Glutamatergic neuron (in vitro differentiated cells): ENCODE data around the gene TMA7B. TPM values are rescaled to one million over a fixed set of nuclear protein-coding genes. Genes with fewer than 3 reads are reported as not detected.

ENCODE experiments used
- DNase-seq: peaks from one replicate; pipeline ENCODE4 v3.0.0; 2022
- H3K27ac Mint-ChIP-seq: one replicate; pipeline ENCODE4 v1.8.0; 2020; ENCODE audit warnings: mild to moderate bottlenecking, mixed read lengths, inconsistent platforms; ENCODE audit not compliant: unreplicated experiment
- H3K27me3 Mint-ChIP-seq: one replicate; pipeline ENCODE4 v1.8.0; 2020; ENCODE audit warnings: mild to moderate bottlenecking, moderate library complexity, mixed read lengths, inconsistent platforms; ENCODE audit not compliant: unreplicated experiment
- H3K36me3 Mint-ChIP-seq: one replicate; pipeline ENCODE4 v1.8.0; 2020; ENCODE audit warnings: mild to moderate bottlenecking, mixed read lengths, inconsistent platforms; ENCODE audit not compliant: unreplicated experiment
- H3K4me1 Mint-ChIP-seq: one replicate; pipeline ENCODE4 v1.8.0; 2020; ENCODE audit warnings: mild to moderate bottlenecking, low read depth, mixed read lengths, inconsistent platforms; ENCODE audit not compliant: unreplicated experiment
- H3K4me3 Mint-ChIP-seq: one replicate; pipeline ENCODE4 v1.8.0; 2020; ENCODE audit warnings: mild to moderate bottlenecking, mixed read lengths, inconsistent platforms; ENCODE audit not compliant: unreplicated experiment
- H3K9me3 Mint-ChIP-seq: one replicate; pipeline ENCODE4 v1.8.0; 2020; ENCODE audit warnings: mild to moderate bottlenecking, moderate library complexity, mixed read lengths, inconsistent platforms; ENCODE audit not compliant: unreplicated experiment
- CTCF ChIP-seq: fragments of 200-600 bp; sonication (generic); IDR thresholded peaks from one replicate; pipeline ENCODE4 v1.5.0; 2021; ENCODE audit not compliant: partially characterized antibody, unreplicated experiment
- total RNA-seq: library from RNA; stranded (reverse); fragmentation: NEBNext Ultra II Directional; extraction: Animal tissue kit (Norgen Biotek cat#: 25700); gene quantifications from one replicate; pipeline ENCODE4 v1.2.1, GENCODE V29; 2021; ENCODE audit not compliant: unreplicated experiment

Gene TMA7B
- total RNA-seq, 1 donor from 2014 or later = not detected

GRCh38 chr22:39999144-39999757 is 39.1 kb downstream of the TMA7B start:
- H3K36me3 Mint-ChIP-seq = no peaks in the 10 kb centered on the region
- peak overlapping the region; percentile 99 for H3K27ac Mint-ChIP-seq
- DNase-seq = no peak
- peaks cover 5% of the 10 kb centered on the region for H3K9me3 Mint-ChIP-seq
- peaks cover 14% of the 10 kb centered on the region for H3K27me3 Mint-ChIP-seq
- H3K4me3 Mint-ChIP-seq = peak overlapping the region; percentile 64
- peaks cover 55% of the 10 kb centered on the region for H3K4me1 Mint-ChIP-seq
- no peak for TF ChIP-seq CTCF

- peak overlapping the region; percentile 72 for H3K27ac Mint-ChIP-seq
- peak overlapping the region; percentile 25 for H3K4me3 Mint-ChIP-seq
- no peak for DNase-seq
- peaks cover 14% of the 10 kb centered on the region for H3K27me3 Mint-ChIP-seq
- H3K36me3 Mint-ChIP-seq = no peaks in the 10 kb centered on the region
- peaks cover 5% of the 10 kb centered on the region for H3K9me3 Mint-ChIP-seq
- peaks cover 59% of the 10 kb centered on the region for H3K4me1 Mint-ChIP-seq
- TF ChIP-seq CTCF = no peak
Measured at GRCh38 chr22:40000171-40000570, 40.0 kb downstream of the TMA7B start.

DNA sequence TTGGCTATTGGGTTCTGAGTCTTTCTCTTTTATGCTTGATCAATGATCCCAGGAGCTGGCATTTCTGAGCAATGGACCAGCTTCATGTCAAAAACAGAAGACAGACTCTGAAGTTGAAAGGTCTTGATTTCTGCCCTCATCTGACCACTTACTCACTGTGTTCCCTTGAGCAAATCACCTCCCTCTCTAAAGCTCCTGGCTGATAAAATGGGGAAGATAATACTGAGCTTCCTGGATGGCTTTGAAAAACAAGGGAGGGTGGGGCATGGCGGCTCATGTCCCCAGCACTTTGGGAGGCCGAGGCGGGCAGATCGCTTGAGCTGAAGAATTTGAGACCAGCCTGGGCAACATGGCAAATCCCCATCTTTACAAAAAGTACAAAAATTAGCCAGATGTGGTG is 40.9 kb downstream of the TMA7B start:
- TF ChIP-seq CTCF = no peak
- peak overlapping the region; percentile 6 for H3K4me3 Mint-ChIP-seq
- DNase-seq = no peak
- peaks cover 64% of the 10 kb centered on the region for H3K4me1 Mint-ChIP-seq
- H3K27me3 Mint-ChIP-seq = peaks cover 11% of the 10 kb centered on the region
- H3K9me3 Mint-ChIP-seq = peaks cover 4% of the 10 kb centered on the region
- no peak overlapping the region for H3K27ac Mint-ChIP-seq
- H3K36me3 Mint-ChIP-seq = no peaks in the 10 kb centered on the region

GRCh38 chr22:40001800-40002577 is 41.8 kb downstream of the TMA7B start:
- peaks cover 11% of the 10 kb centered on the region for H3K27me3 Mint-ChIP-seq
- H3K4me1 Mint-ChIP-seq = peaks cover 63% of the 10 kb centered on the region
- H3K27ac Mint-ChIP-seq = peak overlapping the region; percentile 57
- H3K4me3 Mint-ChIP-seq = peak overlapping the region; percentile 46
- no peak for TF ChIP-seq CTCF
- no peak for DNase-seq
- no peaks in the 10 kb centered on the region for H3K36me3 Mint-ChIP-seq
- H3K9me3 Mint-ChIP-seq = peaks cover 2% of the 10 kb centered on the region
